Measurements from ENCODE around the gene OVAAL.

Gene OVAAL

DNA sequence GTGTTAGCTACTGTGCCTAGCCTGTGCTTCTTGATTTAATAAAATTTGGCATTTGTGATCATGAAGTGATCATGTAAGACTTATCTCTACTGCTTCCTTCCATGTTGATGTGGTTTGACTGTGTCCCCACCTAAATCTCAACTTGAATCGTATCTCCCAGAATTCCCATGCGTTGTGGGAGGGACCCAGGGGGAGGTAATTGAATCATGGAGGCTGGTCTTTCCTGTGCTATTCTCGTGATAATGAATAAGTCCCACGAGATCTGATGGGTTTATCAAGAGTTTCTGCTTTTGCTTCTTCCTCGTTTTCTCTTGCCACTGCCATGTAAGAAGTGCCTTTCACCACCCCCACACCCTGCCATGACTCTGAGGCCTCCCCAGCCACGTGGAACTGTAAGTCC, at the start of gene OVAAL:
TSS of gene OVAAL (plus strand) at position 301 of the 400 bp plus-strand sequence.
- TF ChIP-seq, protein P1, sequence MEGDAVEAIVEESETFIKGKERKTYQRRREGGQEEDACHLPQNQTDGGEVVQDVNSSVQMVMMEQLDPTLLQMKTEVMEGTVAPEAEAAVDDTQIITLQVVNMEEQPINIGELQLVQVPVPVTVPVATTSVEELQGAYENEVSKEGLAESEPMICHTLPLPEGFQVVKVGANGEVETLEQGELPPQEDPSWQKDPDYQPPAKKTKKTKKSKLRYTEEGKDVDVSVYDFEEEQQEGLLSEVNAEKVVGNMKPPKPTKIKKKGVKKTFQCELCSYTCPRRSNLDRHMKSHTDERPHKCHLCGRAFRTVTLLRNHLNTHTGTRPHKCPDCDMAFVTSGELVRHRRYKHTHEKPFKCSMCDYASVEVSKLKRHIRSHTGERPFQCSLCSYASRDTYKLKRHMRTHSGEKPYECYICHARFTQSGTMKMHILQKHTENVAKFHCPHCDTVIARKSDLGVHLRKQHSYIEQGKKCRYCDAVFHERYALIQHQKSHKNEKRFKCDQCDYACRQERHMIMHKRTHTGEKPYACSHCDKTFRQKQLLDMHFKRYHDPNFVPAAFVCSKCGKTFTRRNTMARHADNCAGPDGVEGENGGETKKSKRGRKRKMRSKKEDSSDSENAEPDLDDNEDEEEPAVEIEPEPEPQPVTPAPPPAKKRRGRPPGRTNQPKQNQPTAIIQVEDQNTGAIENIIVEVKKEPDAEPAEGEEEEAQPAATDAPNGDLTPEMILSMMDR (conservative IDR thresholded peaks at IDR 0.05; ENCODE audit: low read depth, low read length): no peak

DNA sequence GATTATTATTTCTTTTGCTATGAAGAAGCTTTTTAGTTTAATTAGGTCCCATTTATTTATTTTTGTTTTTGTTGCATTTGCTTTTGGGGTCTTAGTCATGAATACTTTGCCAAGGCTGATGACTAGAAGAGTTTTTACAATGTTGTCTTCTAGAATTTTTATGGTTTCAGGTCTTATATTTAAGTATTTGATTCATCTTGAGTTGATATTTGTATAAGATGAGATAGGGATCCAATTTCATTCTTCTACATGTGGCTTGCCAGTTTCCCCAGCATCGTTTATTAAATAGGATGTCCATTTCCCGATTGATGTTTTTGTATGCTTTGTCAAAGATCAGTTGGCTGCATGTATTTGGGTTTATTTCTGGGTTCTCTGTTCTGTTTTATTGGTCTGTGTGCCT, 47.9 kb upstream of the OVAAL start:
- H3K4me3 ChIP-seq (ENCODE audit: low read depth, low read length): no peak overlapping the region
- TF ChIP-seq, protein P1 (conservative IDR thresholded peaks at IDR 0.05; ENCODE audit: low read depth, low read length): no peak
- DNase-seq (ENCODE audit: low read depth): no peak

More for the DNA sequence above, at the start of gene OVAAL:
- H3K4me3 ChIP-seq (ENCODE audit: low read depth, low read length): no peak within 1 kb of the TSS
- no peak for DNase-seq (ENCODE audit: low read depth)

DNA sequence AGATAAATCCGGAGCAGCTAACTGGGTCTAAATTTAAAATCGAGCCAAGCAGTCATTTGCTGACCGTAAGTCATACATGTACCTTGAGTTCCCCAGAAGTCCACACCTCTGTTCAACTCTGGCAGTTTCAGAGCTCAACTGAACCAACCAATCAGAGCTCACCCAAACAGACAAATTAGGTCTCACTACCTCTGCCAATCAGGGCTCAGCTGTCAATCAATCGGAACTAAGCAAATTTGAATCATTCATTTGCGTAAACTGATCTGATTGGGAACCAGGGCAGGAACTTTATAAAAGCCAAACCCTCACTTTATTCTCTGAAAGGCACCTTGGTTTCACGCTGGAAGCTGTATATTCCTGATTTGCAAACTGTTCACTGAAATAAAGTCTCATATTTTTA, 45.2 kb upstream of the OVAAL start:
- no peak overlapping the region for H3K4me3 ChIP-seq (ENCODE audit: low read depth, low read length)
- TF ChIP-seq, protein P1 (conservative IDR thresholded peaks at IDR 0.05; ENCODE audit: low read depth, low read length): no peak
- DNase-seq (ENCODE audit: low read depth): no peak

DNA sequence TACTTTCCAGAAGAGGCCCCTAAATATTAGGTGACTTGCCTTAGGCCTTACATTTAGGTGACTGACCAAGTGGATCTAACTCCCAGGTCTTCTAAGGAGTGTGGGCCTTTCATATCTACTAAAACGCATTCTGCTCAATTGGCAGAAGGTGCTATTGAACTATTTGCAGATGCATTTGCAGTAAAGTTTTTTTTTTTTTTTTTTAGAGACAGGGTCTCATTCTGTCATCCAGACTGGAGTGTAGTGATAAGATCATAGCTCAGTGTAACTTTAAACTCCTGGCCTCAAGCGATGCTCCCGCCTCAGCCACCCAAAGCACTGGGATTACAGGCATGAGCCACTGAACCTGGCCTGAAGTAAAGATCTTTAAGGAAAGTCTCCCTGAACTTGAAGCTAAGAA, 43.4 kb upstream of the OVAAL start:
- TF ChIP-seq, protein P1 (conservative IDR thresholded peaks at IDR 0.05; ENCODE audit: low read depth, low read length): no peak
- no peak for DNase-seq (ENCODE audit: low read depth)
- no peak overlapping the region for H3K4me3 ChIP-seq (ENCODE audit: low read depth, low read length)

DNA sequence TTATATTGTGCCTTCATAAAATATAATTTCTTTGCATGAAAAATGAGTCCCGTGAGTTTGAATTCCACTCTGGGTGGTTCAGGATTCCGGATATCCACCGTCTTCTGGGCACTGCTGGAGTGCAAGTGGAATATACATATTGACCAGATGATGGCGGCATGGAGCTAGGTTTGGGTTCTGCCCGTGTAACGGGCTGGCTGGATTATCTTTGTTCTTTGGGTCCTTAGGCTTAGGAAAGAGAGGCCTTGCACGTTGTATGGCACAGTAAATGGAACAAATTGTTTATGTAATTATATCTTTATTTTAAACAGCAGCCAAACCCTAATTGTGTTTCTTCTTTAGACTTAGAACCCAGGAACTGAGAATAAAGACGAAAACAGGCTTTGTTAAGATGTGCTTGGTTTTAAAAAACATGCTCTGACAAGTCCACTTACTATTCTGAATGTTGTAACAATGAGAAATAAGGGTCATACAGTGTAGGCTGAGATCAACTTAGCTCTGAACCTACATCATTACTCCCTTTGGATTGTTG, 42.8 kb upstream of the OVAAL start:
- no peak overlapping the region for H3K4me3 ChIP-seq (ENCODE audit: low read depth, low read length)
- DNase-seq (ENCODE audit: low read depth): peak; percentile 92
- TF ChIP-seq, protein P1 (conservative IDR thresholded peaks at IDR 0.05; ENCODE audit: low read depth, low read length): peak; percentile 89

DNA sequence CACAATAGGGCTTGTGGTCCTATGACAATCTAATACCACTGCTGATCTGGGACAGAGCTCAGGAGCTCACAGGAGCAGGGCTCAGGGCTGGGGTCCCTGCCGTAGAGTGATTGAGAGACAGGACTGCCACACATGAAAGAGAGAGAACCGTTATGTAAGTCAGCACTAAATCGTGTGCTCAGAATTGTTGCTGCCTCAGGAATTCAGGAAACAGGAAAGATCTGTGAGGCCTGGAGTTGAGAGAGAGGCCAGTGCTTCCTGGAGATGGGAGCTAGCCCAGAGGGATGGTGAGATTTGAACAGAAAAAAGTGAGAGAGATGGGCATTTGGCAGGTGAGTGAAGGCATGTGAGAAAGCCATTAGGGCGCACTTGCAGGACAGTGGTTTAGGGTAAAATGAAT, 38.9 kb upstream of the OVAAL start:
- no peak overlapping the region for H3K4me3 ChIP-seq (ENCODE audit: low read depth, low read length)
- DNase-seq (ENCODE audit: low read depth): no peak
- TF ChIP-seq, protein P1 (conservative IDR thresholded peaks at IDR 0.05; ENCODE audit: low read depth, low read length): no peak

DNA sequence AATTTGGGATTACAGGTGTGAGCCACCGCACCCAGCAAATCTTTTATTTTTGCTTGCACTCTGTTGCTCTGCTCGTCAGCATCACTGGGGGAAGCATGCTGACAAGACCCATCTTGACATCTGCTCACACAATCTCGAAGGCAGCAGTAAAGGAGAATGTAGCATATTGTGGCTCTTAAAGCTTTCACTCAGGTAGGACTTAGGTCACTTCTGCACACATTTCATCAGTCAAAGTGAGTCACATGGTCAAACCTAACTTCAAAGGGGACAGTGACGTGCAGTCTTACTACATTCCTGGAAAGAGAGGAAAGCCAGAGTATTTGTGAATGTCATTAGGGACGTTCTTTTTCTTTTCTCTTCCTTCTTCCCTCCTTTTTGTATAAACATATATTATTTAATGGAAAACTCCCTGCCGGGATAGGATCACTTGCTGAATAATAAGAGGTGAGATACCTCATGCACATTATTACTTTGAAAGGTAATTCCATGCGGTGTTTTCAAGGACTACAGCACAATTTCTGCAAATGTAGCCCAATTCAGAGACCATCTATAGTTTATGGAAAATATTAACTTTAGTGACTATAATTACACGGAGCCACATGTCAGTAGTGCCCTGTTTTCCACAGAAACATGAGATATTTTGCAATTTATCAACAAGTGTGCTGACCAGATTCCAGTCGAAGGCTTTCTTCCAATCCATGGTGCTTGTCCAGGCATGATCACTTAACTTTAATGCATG, 37.1 kb upstream of the OVAAL start:
- TF ChIP-seq, protein P1 (conservative IDR thresholded peaks at IDR 0.05; ENCODE audit: low read depth, low read length): no peak
- DNase-seq (ENCODE audit: low read depth): no peak
- no peak overlapping the region for H3K4me3 ChIP-seq (ENCODE audit: low read depth, low read length)

All from choroid plexus epithelial cell (primary cell).